ENCODE data around the gene E2F2. TPM values are rescaled to one million over a fixed set of nuclear protein-coding genes. Genes with fewer than 3 reads are reported as not detected.

E2F2 gene
- total RNA-seq, 1 experiment from 2014 or later, result 4.7 TPM

- no peak for DNase-seq (ENCODE audit: low spot score)
Observed at GRCh38 chr1:23563003-23563402, 32.0 kb upstream of the E2F2 start.

GRCh38 chr1:23562137-23562876 is 31.3 kb upstream of the E2F2 start:
- peak; percentile 87 for DNase-seq (ENCODE audit: low spot score)

GRCh38 chr1:23561813-23562100 is 30.7 kb upstream of the E2F2 start:
- DNase-seq (ENCODE audit: low spot score), result no peak

- DNase-seq (ENCODE audit: low spot score), result no peak
Observed at GRCh38 chr1:23561076-23561812, 30.2 kb upstream of the E2F2 start.

GRCh38 chr1:23559985-23560741 is 29.1 kb upstream of the E2F2 start:
- DNase-seq (ENCODE audit: low spot score), result no peak

- peak; percentile 94 for DNase-seq (ENCODE audit: low spot score)
Observed at GRCh38 chr1:23559136-23559984, 28.3 kb upstream of the E2F2 start, which contains the start of gene ID3. Gene ID3, minus strand, starts transcription at chr1:23559501. Its CDS starts 75 bp downstream, at chr1:23559426.

GRCh38 chr1:23558872-23559135 is 27.8 kb upstream of the E2F2 start:
- DNase-seq (ENCODE audit: low spot score), result peak; percentile 22

- DNase-seq (ENCODE audit: low spot score), result peak; percentile 16
Observed at GRCh38 chr1:23558140-23558871, 27.3 kb upstream of the E2F2 start.

- no peak for DNase-seq (ENCODE audit: low spot score)
Observed at GRCh38 chr1:23557471-23558124, 26.6 kb upstream of the E2F2 start.

GRCh38 chr1:23556635-23557470 is 25.8 kb upstream of the E2F2 start:
- no peak for DNase-seq (ENCODE audit: low spot score)

- no peak for DNase-seq (ENCODE audit: low spot score)
Observed at GRCh38 chr1:23555986-23556634, 25.1 kb upstream of the E2F2 start.

- DNase-seq (ENCODE audit: low spot score), result no peak
Observed at GRCh38 chr1:23555270-23555985, 24.4 kb upstream of the E2F2 start.

- DNase-seq (ENCODE audit: low spot score), result peak; percentile 85
Observed at GRCh38 chr1:23554481-23555269, 23.6 kb upstream of the E2F2 start.

GRCh38 chr1:23554127-23554480 is 23.1 kb upstream of the E2F2 start:
- no peak for DNase-seq (ENCODE audit: low spot score)

GRCh38 chr1:23553231-23554126 is 22.4 kb upstream of the E2F2 start:
- no peak for DNase-seq (ENCODE audit: low spot score)

GRCh38 chr1:23551849-23552248 is 20.8 kb upstream of the E2F2 start:
- no peak for DNase-seq (ENCODE audit: low spot score)

- DNase-seq (ENCODE audit: low spot score), result no peak
Observed at GRCh38 chr1:23548704-23549143, 17.7 kb upstream of the E2F2 start.

Data from HT-29 (cell line).